HepG2 (cell line): Measurements from ENCODE around the gene VTI1B. TPM values are rescaled to one million over a fixed set of nuclear protein-coding genes. Genes with fewer than 3 reads are reported as not detected.

Source experiments
- CREB1 ChIP-seq, 2 experiments: fragments of 450-650 bp in 1 of 2; IDR thresholded peaks; 2 replicates each; pipeline ENCODE4 v1.6.1; 2016 to 2017; ENCODE audit warnings: control low read depth in 1 of 2, mild to moderate bottlenecking in 1 of 2, missing compliant biosample characterization in 1 of 2, missing genetic modification characterization in 1 of 2
- GABPB1 ChIP-seq: IDR thresholded peaks from 2 replicates; pipeline ENCODE4 v1.6.1; 2016; ENCODE audit warnings: mild to moderate bottlenecking, missing genetic modification reagents, moderate library complexity, missing compliant biosample characterization
- HOXA3 ChIP-seq: sonication (generic); formaldehyde crosslinking; IDR thresholded peaks from 2 replicates; pipeline ENCODE4 v1.5.0; 2020; ENCODE audit warnings: missing genetic modification reagents
- HOXD1 ChIP-seq: sonication (generic); formaldehyde crosslinking; IDR thresholded peaks from 2 replicates; pipeline ENCODE4 v1.5.0; 2020; ENCODE audit warnings: missing genetic modification reagents
- SIN3B ChIP-seq: fragments of 150-350 bp; IDR thresholded peaks from 2 replicates; pipeline ENCODE4 v1.6.1; 2014; ENCODE audit warnings: low read length
- SP2 ChIP-seq: sonication (generic); formaldehyde crosslinking; IDR thresholded peaks from 2 replicates; pipeline ENCODE4 v1.5.1; 2020; ENCODE audit warnings: mild to moderate bottlenecking, missing genetic modification reagents
- SRSF4 ChIP-seq: fragments of 200-400 bp; formaldehyde crosslinking; IDR thresholded peaks from one replicate; pipeline ENCODE4 v1.6.1; 2018; ENCODE audit warnings: mild to moderate bottlenecking, low read depth, low read length, moderate library complexity; ENCODE audit not compliant: poor library complexity, severe bottlenecking
- TAF15 ChIP-seq: fragments of 200-400 bp; formaldehyde crosslinking; IDR thresholded peaks from one replicate; pipeline ENCODE4 v1.6.1; 2018; ENCODE audit warnings: mild to moderate bottlenecking, low read depth, low read length; ENCODE audit not compliant: poor library complexity, severe bottlenecking
- YEATS4 ChIP-seq: sonication (generic); formaldehyde crosslinking; IDR thresholded peaks from 2 replicates; pipeline ENCODE4 v1.4.0; 2020; ENCODE audit warnings: missing genetic modification reagents, borderline replicate concordance
- ZBTB3 ChIP-seq: sonication (generic); formaldehyde crosslinking; IDR thresholded peaks from 2 replicates; pipeline ENCODE4 v1.4.0; 2020; ENCODE audit warnings: low read depth, mild to moderate bottlenecking, moderate library complexity, missing genetic modification reagents, borderline replicate concordance
- ZFP37 ChIP-seq: sonication (generic); formaldehyde crosslinking; IDR thresholded peaks from 2 replicates; pipeline ENCODE4 v1.4.0; 2020; ENCODE audit warnings: missing genetic modification reagents, borderline replicate concordance
- ZKSCAN8 ChIP-seq: IDR thresholded peaks from 2 replicates; pipeline ENCODE4 v1.6.1; 2016; ENCODE audit warnings: borderline replicate concordance, missing genetic modification reagents, missing compliant biosample characterization
- ZNF333 ChIP-seq: sonication (generic); formaldehyde crosslinking; IDR thresholded peaks from 2 replicates; pipeline ENCODE4 v1.4.0; 2020; ENCODE audit warnings: mild to moderate bottlenecking, missing genetic modification reagents, borderline replicate concordance
- ZNF619 ChIP-seq: sonication (generic); formaldehyde crosslinking; IDR thresholded peaks from 2 replicates; pipeline ENCODE4 v1.4.0; 2020; ENCODE audit warnings: mild to moderate bottlenecking, missing genetic modification reagents
- ZNF672 ChIP-seq: sonication (generic); formaldehyde crosslinking; IDR thresholded peaks from 2 replicates; pipeline ENCODE4 v1.8.1; 2022; ENCODE audit warnings: missing genetic modification reagents
- ZNF766 ChIP-seq: sonication (generic); formaldehyde crosslinking; IDR thresholded peaks from 2 replicates; pipeline ENCODE4 v1.5.0; 2020; ENCODE audit warnings: missing genetic modification reagents, borderline replicate concordance
- ZNF879 ChIP-seq: sonication (generic); formaldehyde crosslinking; IDR thresholded peaks from 2 replicates; pipeline ENCODE4 v1.8.1; 2023; ENCODE audit warnings: missing genetic modification reagents
- ZSCAN31 ChIP-seq: sonication (generic); formaldehyde crosslinking; IDR thresholded peaks from 2 replicates; pipeline ENCODE4 v1.5.0; 2020; ENCODE audit warnings: low read depth, mild to moderate bottlenecking, missing genetic modification reagents
- polyA plus RNA-seq, 8 experiments: library from polyadenylated mRNA; depleted of rRNA in 3 of 8; stranded (reverse) in 7 of 8; unstranded in 1 of 8; fragments of >200 nt; fragmentation: Illumina TruSeq in 4 of 8; extraction: Trizol in 4 of 8; gene quantifications; 2 replicates each; pipeline versions ENCODE4 v1.2.1 to v1.2.3, GENCODE V29; 2011 to 2016; ENCODE audit warnings: low read depth in 4 of 8, missing spikeins in 1 of 8, mixed read lengths in 1 of 8; ENCODE audit not compliant: insufficient read depth in 1 of 8
- total RNA-seq, 5 experiments: library from RNA; depleted of rRNA; stranded (reverse); fragments of >200 nt; fragmentation: Illumina TruSeq; extraction: Trizol; gene quantifications; 2 replicates each; pipeline ENCODE4 v1.2.3, GENCODE V29; 2016; ENCODE audit warnings: low read depth in 1 of 5
- TF ChIP-seq, protein P1 (sequence below): sonication (generic); formaldehyde crosslinking; IDR thresholded peaks from 2 replicates; pipeline ENCODE4 v1.5.1; 2020; ENCODE audit warnings: missing genetic modification reagents, mild to moderate bottlenecking, borderline replicate concordance
- TF ChIP-seq, protein P2 (sequence below): sonication (generic); formaldehyde crosslinking; IDR thresholded peaks from 2 replicates; pipeline ENCODE4 v1.9.0; 2021; ENCODE audit warnings: missing genetic modification reagents, mild to moderate bottlenecking, borderline replicate concordance
- TF ChIP-seq, protein P3 (sequence below): sonication (generic); formaldehyde crosslinking; IDR thresholded peaks from 2 replicates; pipeline ENCODE4 v1.4.0; 2020; ENCODE audit warnings: missing genetic modification reagents, borderline replicate concordance
- TF ChIP-seq, protein P4 (sequence below): sonication (generic); formaldehyde crosslinking; IDR thresholded peaks from 2 replicates; pipeline ENCODE4 v1.4.0; 2020; ENCODE audit warnings: mild to moderate bottlenecking, low read depth, missing genetic modification reagents

Gene VTI1B
- total and polyA plus RNA-seq, 2 of the 13 experiments (the other 11 are each of a cell fraction or from before 2014, with no cell fraction given), result 39.0 to 103 TPM

DNA sequence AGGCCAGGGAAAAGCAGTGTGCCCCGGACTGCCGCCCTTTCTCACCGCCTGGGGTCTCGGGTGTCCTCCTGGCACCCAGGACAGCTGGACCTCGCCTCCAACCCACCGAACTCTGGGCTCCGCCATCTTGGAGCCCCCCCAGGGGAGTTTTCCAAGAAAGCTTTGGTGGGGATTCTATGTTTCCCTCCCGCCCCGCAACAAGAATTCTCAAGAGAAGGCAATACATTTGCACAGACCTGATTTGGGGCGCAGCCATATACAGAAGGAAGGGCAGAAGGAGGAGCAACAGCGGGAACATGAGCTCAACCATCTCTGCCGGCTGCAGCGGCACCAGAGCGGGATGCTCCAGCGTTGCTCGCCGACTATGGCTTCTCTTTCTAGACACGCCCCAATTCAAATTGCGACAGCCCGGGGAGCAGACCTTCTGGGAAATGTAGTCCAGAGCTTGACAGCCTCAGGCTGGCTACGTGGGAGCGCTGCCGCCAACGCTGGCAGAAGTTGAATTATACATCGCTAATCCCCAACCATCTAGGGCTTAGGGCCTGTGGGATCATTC, 21.0 kb upstream of the VTI1B start, which contains the start of gene RDH11 (continued):
- TF ChIP-seq ZNF672 (CRISPR knock-in tag), result no peak
- no peak for TF ChIP-seq ZKSCAN8 (CRISPR knock-in tag)
- TF ChIP-seq HOXD1 (CRISPR knock-in tag), result no peak
- no peak for TF ChIP-seq SP2
- TF ChIP-seq, protein P1, sequence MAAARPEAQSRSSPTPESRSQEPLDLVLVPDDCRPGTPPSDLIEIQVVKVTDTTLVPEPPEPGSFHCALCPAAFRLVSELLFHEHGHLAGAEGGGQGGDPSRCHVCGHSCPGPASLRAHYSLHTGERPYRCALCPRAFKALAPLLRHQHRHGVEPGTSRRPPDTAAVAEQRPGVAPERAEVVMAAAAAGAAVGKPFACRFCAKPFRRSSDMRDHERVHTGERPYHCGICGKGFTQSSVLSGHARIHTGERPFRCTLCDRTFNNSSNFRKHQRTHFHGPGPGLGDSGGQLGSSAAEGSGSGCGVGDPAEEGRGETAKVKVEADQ, result no peak
- TF ChIP-seq, protein P2, sequence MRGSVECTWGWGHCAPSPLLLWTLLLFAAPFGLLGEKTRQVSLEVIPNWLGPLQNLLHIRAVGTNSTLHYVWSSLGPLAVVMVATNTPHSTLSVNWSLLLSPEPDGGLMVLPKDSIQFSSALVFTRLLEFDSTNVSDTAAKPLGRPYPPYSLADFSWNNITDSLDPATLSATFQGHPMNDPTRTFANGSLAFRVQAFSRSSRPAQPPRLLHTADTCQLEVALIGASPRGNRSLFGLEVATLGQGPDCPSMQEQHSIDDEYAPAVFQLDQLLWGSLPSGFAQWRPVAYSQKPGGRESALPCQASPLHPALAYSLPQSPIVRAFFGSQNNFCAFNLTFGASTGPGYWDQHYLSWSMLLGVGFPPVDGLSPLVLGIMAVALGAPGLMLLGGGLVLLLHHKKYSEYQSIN, result no peak
- TF ChIP-seq ZNF766 (CRISPR knock-in tag), result no peak
- peak; percentile 45; the same call in 1 of the 2 replicates for TF ChIP-seq YEATS4 (CRISPR knock-in tag)
- TF ChIP-seq, protein P3, sequence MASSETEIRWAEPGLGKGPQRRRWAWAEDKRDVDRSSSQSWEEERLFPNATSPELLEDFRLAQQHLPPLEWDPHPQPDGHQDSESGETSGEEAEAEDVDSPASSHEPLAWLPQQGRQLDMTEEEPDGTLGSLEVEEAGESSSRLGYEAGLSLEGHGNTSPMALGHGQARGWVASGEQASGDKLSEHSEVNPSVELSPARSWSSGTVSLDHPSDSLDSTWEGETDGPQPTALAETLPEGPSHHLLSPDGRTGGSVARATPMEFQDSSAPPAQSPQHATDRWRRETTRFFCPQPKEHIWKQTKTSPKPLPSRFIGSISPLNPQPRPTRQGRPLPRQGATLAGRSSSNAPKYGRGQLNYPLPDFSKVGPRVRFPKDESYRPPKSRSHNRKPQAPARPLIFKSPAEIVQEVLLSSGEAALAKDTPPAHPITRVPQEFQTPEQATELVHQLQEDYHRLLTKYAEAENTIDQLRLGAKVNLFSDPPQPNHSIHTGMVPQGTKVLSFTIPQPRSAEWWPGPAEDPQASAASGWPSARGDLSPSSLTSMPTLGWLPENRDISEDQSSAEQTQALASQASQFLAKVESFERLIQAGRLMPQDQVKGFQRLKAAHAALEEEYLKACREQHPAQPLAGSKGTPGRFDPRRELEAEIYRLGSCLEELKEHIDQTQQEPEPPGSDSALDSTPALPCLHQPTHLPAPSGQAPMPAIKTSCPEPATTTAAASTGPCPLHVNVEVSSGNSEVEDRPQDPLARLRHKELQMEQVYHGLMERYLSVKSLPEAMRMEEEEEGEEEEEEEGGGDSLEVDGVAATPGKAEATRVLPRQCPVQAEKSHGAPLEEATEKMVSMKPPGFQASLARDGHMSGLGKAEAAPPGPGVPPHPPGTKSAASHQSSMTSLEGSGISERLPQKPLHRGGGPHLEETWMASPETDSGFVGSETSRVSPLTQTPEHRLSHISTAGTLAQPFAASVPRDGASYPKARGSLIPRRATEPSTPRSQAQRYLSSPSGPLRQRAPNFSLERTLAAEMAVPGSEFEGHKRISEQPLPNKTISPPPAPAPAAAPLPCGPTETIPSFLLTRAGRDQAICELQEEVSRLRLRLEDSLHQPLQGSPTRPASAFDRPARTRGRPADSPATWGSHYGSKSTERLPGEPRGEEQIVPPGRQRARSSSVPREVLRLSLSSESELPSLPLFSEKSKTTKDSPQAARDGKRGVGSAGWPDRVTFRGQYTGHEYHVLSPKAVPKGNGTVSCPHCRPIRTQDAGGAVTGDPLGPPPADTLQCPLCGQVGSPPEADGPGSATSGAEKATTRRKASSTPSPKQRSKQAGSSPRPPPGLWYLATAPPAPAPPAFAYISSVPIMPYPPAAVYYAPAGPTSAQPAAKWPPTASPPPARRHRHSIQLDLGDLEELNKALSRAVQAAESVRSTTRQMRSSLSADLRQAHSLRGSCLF, result no peak
- peak; percentile 73 for TF ChIP-seq GABPB1 (CRISPR knock-in tag)
- no peak for TF ChIP-seq TAF15
- TF ChIP-seq ZSCAN31 (CRISPR knock-in tag), result no peak
- no peak for TF ChIP-seq ZNF879 (CRISPR knock-in tag)
- TF ChIP-seq CREB1 (IDR thresholded peaks at IDR 0.05), result no peak
- TF ChIP-seq CREB1 (CRISPR knock-in tag; IDR thresholded peaks at IDR 0.05), result peak; percentile 74
- TF ChIP-seq SRSF4, result no peak
- no peak for TF ChIP-seq SIN3B
- TF ChIP-seq ZNF333, result no peak
- peak; percentile 92 for TF ChIP-seq HOXA3 (CRISPR knock-in tag)
- no peak for TF ChIP-seq ZBTB3 (CRISPR knock-in tag)
- TF ChIP-seq, protein P4, sequence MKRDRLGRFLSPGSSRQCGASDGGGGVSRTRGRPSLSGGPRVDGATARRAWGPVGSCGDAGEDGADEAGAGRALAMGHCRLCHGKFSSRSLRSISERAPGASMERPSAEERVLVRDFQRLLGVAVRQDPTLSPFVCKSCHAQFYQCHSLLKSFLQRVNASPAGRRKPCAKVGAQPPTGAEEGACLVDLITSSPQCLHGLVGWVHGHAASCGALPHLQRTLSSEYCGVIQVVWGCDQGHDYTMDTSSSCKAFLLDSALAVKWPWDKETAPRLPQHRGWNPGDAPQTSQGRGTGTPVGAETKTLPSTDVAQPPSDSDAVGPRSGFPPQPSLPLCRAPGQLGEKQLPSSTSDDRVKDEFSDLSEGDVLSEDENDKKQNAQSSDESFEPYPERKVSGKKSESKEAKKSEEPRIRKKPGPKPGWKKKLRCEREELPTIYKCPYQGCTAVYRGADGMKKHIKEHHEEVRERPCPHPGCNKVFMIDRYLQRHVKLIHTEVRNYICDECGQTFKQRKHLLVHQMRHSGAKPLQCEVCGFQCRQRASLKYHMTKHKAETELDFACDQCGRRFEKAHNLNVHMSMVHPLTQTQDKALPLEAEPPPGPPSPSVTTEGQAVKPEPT, result no peak
- TF ChIP-seq ZFP37 (CRISPR knock-in tag), result no peak
- TF ChIP-seq ZNF619, result no peak
